ENCODE measurements around the gene MAGI2.

The MAGI2 gene

DNA sequence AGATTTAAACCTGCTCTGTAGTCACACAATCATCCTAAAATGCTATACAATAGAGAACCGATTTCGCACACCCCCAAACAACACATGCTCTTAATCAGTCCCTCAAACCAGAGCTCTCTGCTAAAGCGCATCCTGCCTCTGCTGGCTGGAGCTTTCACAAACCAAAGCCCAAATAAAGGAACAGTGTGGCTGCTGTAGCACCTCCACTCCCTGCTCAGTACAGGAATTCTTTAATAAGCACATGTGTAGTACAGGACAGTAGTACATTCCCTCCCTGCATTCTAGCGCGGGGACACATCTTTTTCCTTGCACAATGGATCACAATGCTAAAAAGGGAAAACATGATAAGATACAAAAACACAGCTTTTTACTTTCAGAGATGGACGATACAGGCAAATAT lies 684.6 kb downstream of the MAGI2 start:
- no peak for DNase-seq (ENCODE audit: low read depth)

DNA sequence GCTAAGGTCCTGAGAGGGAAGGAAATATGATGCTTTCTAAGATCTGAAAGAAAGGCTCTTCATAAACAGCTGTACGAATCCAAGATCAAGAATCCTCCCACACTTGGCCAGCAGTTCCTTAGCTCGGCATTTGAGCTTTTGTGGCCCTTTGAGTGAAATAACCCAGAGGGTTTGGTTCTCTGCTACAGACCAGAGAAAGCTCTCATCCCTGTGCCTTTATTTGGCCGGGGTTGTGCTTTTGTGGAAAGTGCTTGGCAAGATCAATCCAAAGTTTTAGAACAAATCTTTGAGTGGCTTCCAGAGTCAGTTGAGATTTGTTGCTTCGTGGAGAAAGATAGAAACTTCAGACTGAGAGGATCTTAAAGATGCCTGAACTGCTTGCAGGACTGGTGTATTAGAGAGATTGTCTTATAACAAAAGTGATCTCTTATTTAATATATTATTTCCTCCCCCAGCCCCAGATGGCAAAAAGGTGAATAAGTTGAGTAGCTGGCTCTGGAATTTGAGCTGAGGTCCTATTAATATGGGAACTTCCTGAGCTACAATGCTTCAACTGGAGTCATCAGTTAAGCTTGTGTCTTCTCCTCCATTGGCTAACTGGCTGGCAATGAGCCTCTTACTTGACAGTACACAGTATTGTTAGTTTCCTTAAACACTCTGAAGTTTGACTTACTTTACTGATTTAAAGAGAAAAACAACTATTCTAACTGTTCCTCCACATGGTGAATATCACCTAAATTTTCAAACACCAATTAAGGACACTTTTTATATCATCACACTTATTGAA lies 687.3 kb downstream of the MAGI2 start:
- TF ChIP-seq CTCF (IDR thresholded peaks at IDR 0.05; ENCODE audit: low read depth, low read length, missing control alignments) = no peak
- no peak for DNase-seq (ENCODE audit: low read depth)
- in situ Hi-C loops (cut with HindIII; ENCODE audit: low sequenced_read_pairs) = no loop called here
- no peak overlapping the region for H3K4me3 ChIP-seq (ENCODE audit: low read depth, low read length)

More for the DNA sequence above, 684.6 kb downstream of the MAGI2 start:
- peak; percentile 11 for TF ChIP-seq CTCF (IDR thresholded peaks at IDR 0.05; ENCODE audit: low read depth, low read length, missing control alignments)
- in situ Hi-C loops (cut with HindIII; ENCODE audit: low sequenced_read_pairs) = no loop called here
- H3K4me3 ChIP-seq (ENCODE audit: low read depth, low read length) = peak overlapping the region; percentile 35

DNA sequence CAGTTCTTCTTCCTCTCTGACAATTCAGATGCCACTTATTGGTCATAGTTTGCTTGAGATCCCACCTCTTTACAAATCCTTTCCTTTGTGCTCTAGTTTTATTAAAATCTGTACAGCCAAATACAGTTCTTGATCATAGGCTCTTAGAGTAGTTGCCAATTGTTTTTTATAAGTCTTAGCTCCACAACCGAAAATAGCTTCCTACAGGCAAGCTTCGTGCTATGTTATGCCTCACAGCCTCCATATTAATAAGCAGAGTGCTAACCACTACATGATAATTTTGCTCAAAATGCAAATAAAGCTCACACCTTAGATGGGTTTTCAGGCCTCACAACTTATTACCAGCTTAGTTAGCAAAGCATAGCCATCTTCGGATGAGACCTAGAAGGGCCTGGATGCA lies 688.9 kb downstream of the MAGI2 start:
- no peak for DNase-seq (ENCODE audit: low read depth)
- H3K4me3 ChIP-seq (ENCODE audit: low read depth, low read length) = no peak overlapping the region
- in situ Hi-C loops (cut with HindIII; ENCODE audit: low sequenced_read_pairs) = no loop called here
- no peak for TF ChIP-seq CTCF (IDR thresholded peaks at IDR 0.05; ENCODE audit: low read depth, low read length, missing control alignments)

- in situ Hi-C loops (cut with HindIII; ENCODE audit: low sequenced_read_pairs) = no loop called here
- TF ChIP-seq CTCF (IDR thresholded peaks at IDR 0.05; ENCODE audit: low read depth, low read length, missing control alignments) = no peak
- H3K4me3 ChIP-seq (ENCODE audit: low read depth, low read length) = no peak overlapping the region
- DNase-seq (ENCODE audit: low read depth) = no peak
Measured at GRCh38 chr7:78762625-78763024, 690.8 kb downstream of the MAGI2 start.

GRCh38 chr7:78760620-78761355 lies 692.7 kb downstream of the MAGI2 start:
- no peak for TF ChIP-seq CTCF (IDR thresholded peaks at IDR 0.05; ENCODE audit: low read depth, low read length, missing control alignments)
- DNase-seq (ENCODE audit: low read depth) = peak; percentile 26
- in situ Hi-C loops (cut with HindIII; ENCODE audit: low sequenced_read_pairs) = no loop called here
- no peak overlapping the region for H3K4me3 ChIP-seq (ENCODE audit: low read depth, low read length)

DNA sequence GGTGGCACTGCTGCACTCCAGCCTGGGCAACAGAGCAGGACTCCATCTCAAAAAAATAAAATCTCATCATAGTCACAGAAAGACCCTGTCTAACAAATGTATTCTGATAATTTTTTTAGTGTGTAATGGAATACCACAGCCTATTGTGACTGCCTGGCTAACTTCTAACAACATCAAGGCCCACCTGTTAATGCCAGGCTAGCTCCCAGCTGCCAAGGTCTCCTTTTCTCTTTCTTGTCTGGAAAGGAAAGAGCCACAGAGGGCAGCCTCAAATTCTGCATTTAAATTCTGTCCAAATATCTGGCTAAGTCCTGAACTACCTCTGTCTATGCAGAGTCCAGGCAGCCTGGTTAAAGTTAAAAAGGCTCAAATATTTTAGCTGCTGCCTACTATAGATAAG lies 700.9 kb downstream of the MAGI2 start:
- in situ Hi-C loops (cut with HindIII; ENCODE audit: low sequenced_read_pairs) = no loop called here
- no peak for DNase-seq (ENCODE audit: low read depth)
- TF ChIP-seq CTCF (IDR thresholded peaks at IDR 0.05; ENCODE audit: low read depth, low read length, missing control alignments) = no peak
- no peak overlapping the region for H3K4me3 ChIP-seq (ENCODE audit: low read depth, low read length)

Data from astrocyte of the cerebellum (primary cell).